HG03159 (cell line): ENCODE measurements around the gene KLHL41.
A peak's percentile ranks its signal among the peaks of the same experiment; 100 is the strongest.

Experiments
- ATAC-seq: cut with Tn5 transposase; IDR thresholded peaks from one replicate; pipeline ENCODE4 v1.9.1; 2021; ENCODE audit warnings: mild to moderate bottlenecking, moderate library complexity; ENCODE audit not compliant: unreplicated experiment

KLHL41 gene

GRCh38 chr2:169509298-169509885, at the start of gene KLHL41:
Gene KLHL41 (plus strand): TSS chr2:169509702. CDS start chr2:169509779, 77 bp downstream.
- no peak for ATAC-seq

GRCh38 chr2:169461143-169461542, 48.4 kb upstream of the KLHL41 start:
- no peak for ATAC-seq

GRCh38 chr2:169462896-169463695, 46.4 kb upstream of the KLHL41 start:
- ATAC-seq: no peak

GRCh38 chr2:169464466-169464865, 45.0 kb upstream of the KLHL41 start:
- no peak for ATAC-seq

GRCh38 chr2:169464882-169465281, 44.6 kb upstream of the KLHL41 start:
- ATAC-seq: peak; percentile 38

GRCh38 chr2:169468841-169469240, 40.7 kb upstream of the KLHL41 start:
- ATAC-seq: no peak

GRCh38 chr2:169469952-169470572, 39.4 kb upstream of the KLHL41 start:
- ATAC-seq: no peak

- ATAC-seq: no peak
Measured at GRCh38 chr2:169472249-169472648, 37.3 kb upstream of the KLHL41 start.

- ATAC-seq: no peak
Measured at GRCh38 chr2:169476459-169476858, 33.0 kb upstream of the KLHL41 start.

GRCh38 chr2:169478339-169478738, 31.2 kb upstream of the KLHL41 start:
- no peak for ATAC-seq

- ATAC-seq: no peak
Measured at GRCh38 chr2:169478745-169479256, 30.7 kb upstream of the KLHL41 start.

- peak; percentile 98 for ATAC-seq
Measured at GRCh38 chr2:169479257-169480078, 30.0 kb upstream of the KLHL41 start, which contains the start of gene BBS5. Gene BBS5 (plus strand): TSS chr2:169479494. CDS start chr2:169479554, 60 bp downstream.

GRCh38 chr2:169480079-169480465, 29.4 kb upstream of the KLHL41 start:
- ATAC-seq: no peak

GRCh38 chr2:169485650-169486138, 23.8 kb upstream of the KLHL41 start:
- ATAC-seq: no peak

GRCh38 chr2:169486487-169486886, 23.0 kb upstream of the KLHL41 start:
- ATAC-seq: no peak

GRCh38 chr2:169490834-169491233, 18.7 kb upstream of the KLHL41 start:
- no peak for ATAC-seq

- no peak for ATAC-seq
Measured at GRCh38 chr2:169491378-169491777, 18.1 kb upstream of the KLHL41 start.

- no peak for ATAC-seq
Measured at GRCh38 chr2:169493360-169493759, 16.1 kb upstream of the KLHL41 start.

GRCh38 chr2:169495310-169495928, 14.1 kb upstream of the KLHL41 start:
- ATAC-seq: no peak

- ATAC-seq: no peak
Measured at GRCh38 chr2:169504651-169505050, 4.9 kb upstream of the KLHL41 start.
